ENCODE results near the gene ARHGAP19. TPM values are rescaled to one million over a fixed set of nuclear protein-coding genes. Genes with fewer than 3 reads are reported as not detected.

ARHGAP19 gene
- total RNA-seq, 2 donors from 2014 or later = 8.0 to 9.8 TPM

- Histone ChIP-seq H3K4me3 (no peak overlapping the region), H3K9ac (ENCODE audit: low read depth in 2 of 2, low read length in 2 of 2) (no peak overlapping the region), H3K27ac (no peak overlapping the region), H3K9me3 (no peaks in the 10 kb centered on the region), H3K27me3 (peaks cover 22% of the 10 kb centered on the region), H3K4me1 (no peaks in the 10 kb centered on the region), H3K36me3 (no peaks in the 10 kb centered on the region)
- no peak for DNase-seq
- TF ChIP-seq, protein P1, sequence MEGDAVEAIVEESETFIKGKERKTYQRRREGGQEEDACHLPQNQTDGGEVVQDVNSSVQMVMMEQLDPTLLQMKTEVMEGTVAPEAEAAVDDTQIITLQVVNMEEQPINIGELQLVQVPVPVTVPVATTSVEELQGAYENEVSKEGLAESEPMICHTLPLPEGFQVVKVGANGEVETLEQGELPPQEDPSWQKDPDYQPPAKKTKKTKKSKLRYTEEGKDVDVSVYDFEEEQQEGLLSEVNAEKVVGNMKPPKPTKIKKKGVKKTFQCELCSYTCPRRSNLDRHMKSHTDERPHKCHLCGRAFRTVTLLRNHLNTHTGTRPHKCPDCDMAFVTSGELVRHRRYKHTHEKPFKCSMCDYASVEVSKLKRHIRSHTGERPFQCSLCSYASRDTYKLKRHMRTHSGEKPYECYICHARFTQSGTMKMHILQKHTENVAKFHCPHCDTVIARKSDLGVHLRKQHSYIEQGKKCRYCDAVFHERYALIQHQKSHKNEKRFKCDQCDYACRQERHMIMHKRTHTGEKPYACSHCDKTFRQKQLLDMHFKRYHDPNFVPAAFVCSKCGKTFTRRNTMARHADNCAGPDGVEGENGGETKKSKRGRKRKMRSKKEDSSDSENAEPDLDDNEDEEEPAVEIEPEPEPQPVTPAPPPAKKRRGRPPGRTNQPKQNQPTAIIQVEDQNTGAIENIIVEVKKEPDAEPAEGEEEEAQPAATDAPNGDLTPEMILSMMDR (IDR thresholded peaks at IDR 0.05) = no peak
- intact Hi-C loops (cut with DNase I) = no loop called here
Observed at GRCh38 chr10:97180986-97181385, 111.5 kb downstream of the ARHGAP19 start.

DNA sequence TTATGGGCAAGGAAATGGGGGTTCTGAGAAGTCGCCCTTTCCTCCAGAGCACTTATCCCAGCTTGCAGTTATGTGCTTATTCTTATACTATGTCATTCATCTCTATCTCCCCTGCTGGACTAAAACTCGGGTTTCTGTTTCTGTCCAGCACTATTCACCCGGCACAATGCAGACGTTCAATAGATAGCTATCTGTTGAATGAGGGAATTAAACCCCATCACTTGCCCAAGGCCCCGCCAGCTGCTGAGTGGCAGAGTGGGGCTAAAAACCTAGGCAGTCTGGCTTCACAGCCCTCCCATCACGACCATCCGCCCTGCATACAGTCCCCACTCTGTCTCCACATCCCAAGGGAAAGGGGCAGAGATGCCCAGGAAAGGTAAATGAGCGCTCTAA lies 112.1 kb downstream of the ARHGAP19 start:
- Histone ChIP-seq H3K27ac (no peak overlapping the region), H3K27me3 (peaks cover 16% of the 10 kb centered on the region), H3K4me1 (no peaks in the 10 kb centered on the region), H3K36me3 (no peaks in the 10 kb centered on the region), H3K9me3 (no peaks in the 10 kb centered on the region), H3K9ac (ENCODE audit: low read depth in 2 of 2, low read length in 2 of 2) (no peak overlapping the region), H3K4me3 (no peak overlapping the region)
- DNase-seq = no peak
- TF ChIP-seq, protein P1 (IDR thresholded peaks at IDR 0.05) = no peak
- intact Hi-C loops (cut with DNase I) = no loop called here

DNA sequence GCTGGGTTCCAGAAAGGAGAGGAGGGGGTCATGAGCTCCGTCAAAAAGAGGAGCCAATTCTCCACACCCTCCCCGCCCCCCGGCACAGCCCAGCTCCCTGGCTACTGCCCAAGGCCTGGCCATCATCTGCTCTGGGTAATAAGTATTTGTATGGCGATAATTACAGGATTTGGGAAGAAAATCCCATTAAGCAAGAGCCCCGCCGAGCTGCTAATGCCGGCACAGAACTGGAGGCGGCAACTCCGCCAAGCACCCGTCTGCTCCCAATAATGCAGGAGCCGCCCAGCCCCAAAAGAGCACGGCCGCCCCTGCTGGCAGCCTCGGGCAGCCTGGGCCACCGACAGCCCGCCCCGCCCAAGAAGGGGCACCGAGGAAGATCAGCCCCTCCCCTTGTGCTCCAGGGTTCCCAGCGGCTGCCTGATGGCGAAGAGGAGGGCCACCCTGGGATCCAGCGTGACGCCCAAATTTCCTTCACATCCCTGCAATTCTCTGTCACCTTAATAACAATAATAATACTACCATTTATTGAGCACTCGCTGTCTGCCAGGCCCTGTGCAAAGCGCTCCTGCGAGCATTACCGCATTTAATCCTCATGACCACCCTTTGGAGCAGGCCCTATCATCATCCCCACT lies 112.6 kb downstream of the ARHGAP19 start:
- intact Hi-C loops (cut with DNase I) = no loop called here
- Histone ChIP-seq H3K4me1 (no peaks in the 10 kb centered on the region), H3K4me3 (no peak overlapping the region), H3K27ac (no peak overlapping the region), H3K27me3 (peaks cover 11% of the 10 kb centered on the region), H3K9me3 (no peaks in the 10 kb centered on the region), H3K36me3 (no peaks in the 10 kb centered on the region), H3K9ac (ENCODE audit: low read depth in 2 of 2, low read length in 2 of 2) (no peak overlapping the region)
- no peak for DNase-seq
- TF ChIP-seq, protein P1 (IDR thresholded peaks at IDR 0.05) = no peak

DNA sequence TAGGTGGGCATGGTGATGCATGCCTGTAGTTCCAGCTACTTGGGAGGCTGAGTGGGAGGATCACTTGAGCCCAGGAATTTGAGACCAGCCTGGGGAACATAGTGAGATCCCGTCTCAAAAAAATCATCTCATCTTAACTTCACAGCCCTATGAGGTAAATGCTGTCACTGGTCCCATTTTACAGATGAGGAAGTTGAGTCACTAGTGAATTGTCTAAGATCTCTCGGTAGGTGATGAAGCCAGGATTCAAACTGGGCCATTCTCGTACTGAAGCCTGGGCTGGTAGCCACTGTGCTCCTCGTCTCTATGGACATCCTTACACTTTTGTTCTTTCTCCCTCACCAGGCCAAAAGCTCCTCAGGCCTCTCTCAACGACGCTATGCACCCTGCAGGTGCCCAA lies 113.1 kb downstream of the ARHGAP19 start:
- Histone ChIP-seq H3K4me1 (no peaks in the 10 kb centered on the region), H3K27ac (no peak overlapping the region), H3K4me3 (no peak overlapping the region), H3K27me3 (peaks cover 6% of the 10 kb centered on the region), H3K9ac (ENCODE audit: low read depth in 2 of 2, low read length in 2 of 2) (no peak overlapping the region), H3K36me3 (no peaks in the 10 kb centered on the region), H3K9me3 (no peaks in the 10 kb centered on the region)
- TF ChIP-seq, protein P1 (IDR thresholded peaks at IDR 0.05) = no peak
- intact Hi-C loops (cut with DNase I) = no loop called here
- no peak for DNase-seq

- Histone ChIP-seq H3K36me3 (no peaks in the 10 kb centered on the region), H3K27me3 (peaks cover 6% of the 10 kb centered on the region), H3K4me1 (no peaks in the 10 kb centered on the region), H3K27ac (no peak overlapping the region), H3K4me3 (no peak overlapping the region), H3K9ac (ENCODE audit: low read depth in 2 of 2, low read length in 2 of 2) (no peak overlapping the region), H3K9me3 (no peaks in the 10 kb centered on the region)
- DNase-seq = no peak
- TF ChIP-seq, protein P1 (IDR thresholded peaks at IDR 0.05) = no peak
- intact Hi-C loops (cut with DNase I) = no loop called here
Observed at GRCh38 chr10:97178074-97178473, 114.4 kb downstream of the ARHGAP19 start.

All from colonic mucosa (tissue), 4 donors.